HepG2 (cell line): ENCODE data around the gene NPW. TPM values are rescaled to one million over a fixed set of nuclear protein-coding genes. Genes with fewer than 3 reads are reported as not detected.

Experiments
- AKNA ChIP-seq: sonication (generic); formaldehyde crosslinking; IDR thresholded peaks from 2 replicates; pipeline ENCODE4 v1.4.0; 2020; ENCODE audit warnings: missing genetic modification reagents, borderline replicate concordance
- ARNT ChIP-seq: fragments of 450-650 bp; IDR thresholded peaks from 2 replicates; pipeline ENCODE4 v1.6.1; 2017
- BCL6 ChIP-seq: IDR thresholded peaks from 2 replicates; pipeline ENCODE4 v1.6.1; 2016; ENCODE audit warnings: missing genetic modification reagents, missing compliant biosample characterization
- GABPA ChIP-seq, 2 experiments: IDR thresholded peaks; 2 replicates each; pipeline ENCODE4 v1.6.1; 2011 to 2016; ENCODE audit warnings: low read depth in 2 of 2, low read length in 1 of 2, missing biosample characterization in 1 of 2, missing genetic modification characterization in 1 of 2
- HDAC2 ChIP-seq: sonication (generic); formaldehyde crosslinking; IDR thresholded peaks from 2 replicates; pipeline ENCODE4 v1.4.0; 2020; ENCODE audit warnings: missing genetic modification reagents
- HNF4A ChIP-seq: sonication (generic); formaldehyde crosslinking; IDR thresholded peaks from 2 replicates; pipeline ENCODE4 v1.4.0; 2020; ENCODE audit warnings: missing genetic modification reagents
- HNRNPK ChIP-seq: fragments of 200-400 bp; formaldehyde crosslinking; IDR thresholded peaks from 2 replicates; pipeline ENCODE4 v1.6.1; 2018; ENCODE audit warnings: low read length, low read depth, moderate library complexity, mild to moderate bottlenecking; ENCODE audit not compliant: poor library complexity, severe bottlenecking
- LBX2 ChIP-seq: sonication (generic); formaldehyde crosslinking; IDR thresholded peaks from 2 replicates; pipeline ENCODE4 v1.5.0; 2020; ENCODE audit warnings: missing genetic modification reagents, mild to moderate bottlenecking, borderline replicate concordance
- MNT ChIP-seq: fragments of 450-650 bp; IDR thresholded peaks from 2 replicates; pipeline ENCODE4 v1.6.1; 2016
- MTF2 ChIP-seq: sonication (generic); formaldehyde crosslinking; IDR thresholded peaks from 2 replicates; pipeline ENCODE4 v1.5.0; 2020; ENCODE audit warnings: missing genetic modification reagents, borderline replicate concordance
- MYPOP ChIP-seq: sonication (generic); formaldehyde crosslinking; IDR thresholded peaks from 2 replicates; pipeline ENCODE4 v1.8.1; 2023; ENCODE audit warnings: mild to moderate bottlenecking, moderate library complexity, missing genetic modification reagents
- NCOA2 ChIP-seq: sonication (generic); formaldehyde crosslinking; IDR thresholded peaks from 2 replicates; pipeline ENCODE4 v1.8.0; 2022; ENCODE audit warnings: inconsistent platforms
- NFE2L2 ChIP-seq: fragments of 150-350 bp; IDR thresholded peaks from 2 replicates; pipeline ENCODE4 v1.6.1; 2014; ENCODE audit warnings: low read length
- TBP ChIP-seq: sonication (generic); formaldehyde crosslinking; IDR thresholded peaks from 2 replicates; pipeline ENCODE4 v1.5.0; 2020; ENCODE audit warnings: missing genetic modification reagents
- ZFAT ChIP-seq: sonication (generic); formaldehyde crosslinking; conservative IDR thresholded peaks from 2 replicates; pipeline ENCODE4 v1.8.1; 2023; ENCODE audit warnings: missing genetic modification reagents, inconsistent platforms
- ZFP82 ChIP-seq: sonication (generic); formaldehyde crosslinking; IDR thresholded peaks from 2 replicates; pipeline ENCODE4 v1.5.1; 2020; ENCODE audit warnings: mild to moderate bottlenecking, missing genetic modification reagents, borderline replicate concordance
- ZMYM4 ChIP-seq: sonication (generic); formaldehyde crosslinking; IDR thresholded peaks from 2 replicates; pipeline ENCODE4 v1.8.1; 2023; ENCODE audit warnings: mild to moderate bottlenecking, missing genetic modification reagents
- ZNF160 ChIP-seq: sonication (generic); formaldehyde crosslinking; IDR thresholded peaks from 2 replicates; pipeline ENCODE4 v1.8.0; 2022; ENCODE audit warnings: mild to moderate bottlenecking, inconsistent platforms, missing genetic modification reagents
- ZNF431 ChIP-seq: sonication (generic); formaldehyde crosslinking; IDR thresholded peaks from 2 replicates; pipeline ENCODE4 v1.9.0; 2022; ENCODE audit warnings: missing genetic modification reagents, low read depth, mild to moderate bottlenecking, borderline replicate concordance
- ZNF460 ChIP-seq: sonication (generic); formaldehyde crosslinking; IDR thresholded peaks from 2 replicates; pipeline ENCODE4 v1.5.1; 2020; ENCODE audit warnings: missing genetic modification reagents, mild to moderate bottlenecking, borderline replicate concordance
- ZNF572 ChIP-seq: sonication (generic); formaldehyde crosslinking; IDR thresholded peaks from 2 replicates; pipeline ENCODE4 v1.5.1; 2020; ENCODE audit warnings: mild to moderate bottlenecking, missing genetic modification reagents
- ZNF619 ChIP-seq: sonication (generic); formaldehyde crosslinking; IDR thresholded peaks from 2 replicates; pipeline ENCODE4 v1.4.0; 2020; ENCODE audit warnings: mild to moderate bottlenecking, missing genetic modification reagents
- ZNF776 ChIP-seq: sonication (generic); formaldehyde crosslinking; IDR thresholded peaks from 2 replicates; pipeline ENCODE4 v1.4.0; 2020; ENCODE audit warnings: mild to moderate bottlenecking, missing genetic modification reagents
- polyA plus RNA-seq, 8 experiments: library from polyadenylated mRNA; depleted of rRNA in 3 of 8; stranded (reverse) in 7 of 8; unstranded in 1 of 8; fragments of >200 nt; fragmentation: Illumina TruSeq in 4 of 8; extraction: Trizol in 4 of 8; gene quantifications; 2 replicates each; pipeline versions ENCODE4 v1.2.1 to v1.2.3, GENCODE V29; 2011 to 2016; ENCODE audit warnings: low read depth in 4 of 8, missing spikeins in 1 of 8, mixed read lengths in 1 of 8; ENCODE audit not compliant: insufficient read depth in 1 of 8
- total RNA-seq, 5 experiments: library from RNA; depleted of rRNA; stranded (reverse); fragments of >200 nt; fragmentation: Illumina TruSeq; extraction: Trizol; gene quantifications; 2 replicates each; pipeline ENCODE4 v1.2.3, GENCODE V29; 2016; ENCODE audit warnings: low read depth in 1 of 5

The NPW gene
- total and polyA plus RNA-seq, 2 of the 13 experiments (the other 11 are each of a cell fraction or from before 2014, with no cell fraction given) = 0.24 to 0.97 TPM

GRCh38 chr16:1971796-1972489, 47.6 kb upstream of the NPW start, which contains the start of gene TBL3 (continued):
- TF ChIP-seq ZNF619 (CRISPR knock-in tag) (no peak; the same call in 1 of the 2 replicates), ARNT (no peak), ZNF431 (CRISPR knock-in tag) (peak; percentile 73; the same call in 1 of the 2 replicates), HNRNPK (no peak), LBX2 (CRISPR knock-in tag) (0 out of 2 replicates have a peak, but pooled peaks have one; percentile 69), ZFP82 (no peak), ZNF776 (no peak; the same call in none of the 2 replicates), GABPA (IDR thresholded peaks at IDR 0.05; ENCODE audit: low read depth, low read length) (peak; percentile 96), GABPA (CRISPR knock-in tag; IDR thresholded peaks at IDR 0.05; ENCODE audit: low read depth) (peak; percentile 97), AKNA (CRISPR knock-in tag) (no peak), ZFAT (CRISPR knock-in tag) (no peak), MNT (peak; percentile 54), ZMYM4 (CRISPR knock-in tag) (peak; percentile 92), ZNF460 (peak; percentile 34; the same call in 1 of the 2 replicates), HNF4A (CRISPR knock-in tag) (peak; percentile 43), HDAC2 (CRISPR knock-in tag) (peak; percentile 98), ZNF160 (CRISPR knock-in tag) (peak; percentile 71; the same call in 1 of the 2 replicates), MYPOP (CRISPR knock-in tag) (no peak), NCOA2 (CRISPR knock-in tag) (0 out of 2 replicates have a peak, but pooled peaks have one; percentile 47), BCL6 (peak; percentile 59; the same call in 1 of the 2 replicates), ZNF572 (no peak), NFE2L2 (no peak), MTF2 (CRISPR knock-in tag) (peak; percentile 85; the same call in 1 of the 2 replicates), TBP (CRISPR knock-in tag) (peak; percentile 98)
